ENCODE measurements around the gene HELZ2. TPM values are rescaled to one million over a fixed set of nuclear protein-coding genes. Genes with fewer than 3 reads are reported as not detected.
"Not testable (repeated sequence)": the region's sequence is repeated elsewhere in the genome, so short reads cannot be mapped to it uniquely, and the experiment has no call there.

HELZ2 gene
- total RNA-seq, 1 donor: 27.0 TPM

DNA sequence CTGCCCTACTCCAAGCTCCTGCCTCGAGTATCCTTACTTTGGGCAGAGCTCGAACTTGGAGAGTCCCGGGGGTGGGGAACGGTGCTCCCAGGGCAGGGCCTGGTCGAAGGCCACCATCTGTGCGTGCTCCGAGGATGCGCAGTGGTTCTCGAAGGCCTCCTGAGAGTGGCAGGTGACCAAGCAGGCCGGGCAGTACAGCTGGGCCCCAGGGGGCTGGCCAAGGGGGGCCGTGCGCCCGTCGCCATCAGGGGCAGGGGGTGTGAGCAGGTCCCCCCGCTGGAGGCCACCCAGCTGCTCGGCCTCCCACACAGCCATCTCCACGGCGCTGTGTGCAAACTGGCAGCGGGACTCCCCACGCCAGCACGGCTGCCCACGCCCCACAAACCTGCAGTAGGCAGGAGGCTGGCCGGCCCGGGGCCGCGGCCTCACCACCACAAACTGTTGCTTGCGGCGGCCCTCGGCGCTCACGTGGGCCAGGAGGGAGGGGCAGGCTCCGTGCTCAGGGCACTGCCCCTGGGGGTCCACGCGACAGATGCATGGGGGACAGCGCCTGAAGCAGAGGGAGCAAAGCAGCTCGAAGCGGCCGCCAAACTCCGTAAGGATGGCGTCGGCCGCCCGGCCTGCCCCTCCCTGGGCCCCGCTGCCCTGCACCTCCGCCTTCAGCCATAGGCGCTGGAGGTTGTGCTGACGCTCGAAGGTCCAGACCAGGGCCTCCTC lies 1.8 kb downstream of the HELZ2 start:
- no peak overlapping the region for H3K4me3 ChIP-seq (ENCODE audit: low read depth, low read length)
- DNase-seq (ENCODE audit: low read depth): no peak
- TF ChIP-seq, protein P1, sequence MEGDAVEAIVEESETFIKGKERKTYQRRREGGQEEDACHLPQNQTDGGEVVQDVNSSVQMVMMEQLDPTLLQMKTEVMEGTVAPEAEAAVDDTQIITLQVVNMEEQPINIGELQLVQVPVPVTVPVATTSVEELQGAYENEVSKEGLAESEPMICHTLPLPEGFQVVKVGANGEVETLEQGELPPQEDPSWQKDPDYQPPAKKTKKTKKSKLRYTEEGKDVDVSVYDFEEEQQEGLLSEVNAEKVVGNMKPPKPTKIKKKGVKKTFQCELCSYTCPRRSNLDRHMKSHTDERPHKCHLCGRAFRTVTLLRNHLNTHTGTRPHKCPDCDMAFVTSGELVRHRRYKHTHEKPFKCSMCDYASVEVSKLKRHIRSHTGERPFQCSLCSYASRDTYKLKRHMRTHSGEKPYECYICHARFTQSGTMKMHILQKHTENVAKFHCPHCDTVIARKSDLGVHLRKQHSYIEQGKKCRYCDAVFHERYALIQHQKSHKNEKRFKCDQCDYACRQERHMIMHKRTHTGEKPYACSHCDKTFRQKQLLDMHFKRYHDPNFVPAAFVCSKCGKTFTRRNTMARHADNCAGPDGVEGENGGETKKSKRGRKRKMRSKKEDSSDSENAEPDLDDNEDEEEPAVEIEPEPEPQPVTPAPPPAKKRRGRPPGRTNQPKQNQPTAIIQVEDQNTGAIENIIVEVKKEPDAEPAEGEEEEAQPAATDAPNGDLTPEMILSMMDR (IDR thresholded peaks at IDR 0.05; ENCODE audit: insufficient read depth, low read length): no peak

DNA sequence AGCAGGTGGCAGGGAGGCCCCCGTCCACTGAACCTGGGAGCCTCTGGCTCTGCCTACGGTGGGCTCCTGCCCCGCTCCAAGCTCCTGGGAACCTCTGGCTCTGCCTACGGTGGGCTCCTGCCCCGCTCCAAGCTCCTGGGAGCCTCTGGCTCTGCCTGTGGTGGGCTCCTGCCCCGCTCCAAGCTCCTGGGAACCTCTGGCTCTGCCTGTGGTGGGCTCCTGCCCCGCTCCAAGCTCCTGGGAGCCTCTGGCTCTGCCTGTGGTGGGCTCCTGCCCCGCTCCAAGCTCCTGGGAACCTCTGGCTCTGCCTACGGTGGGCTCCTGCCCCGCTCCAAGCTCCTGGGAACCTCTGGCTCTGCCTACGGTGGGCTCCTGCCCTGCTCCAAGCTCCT lies 3.0 kb downstream of the HELZ2 start:
- H3K4me3 ChIP-seq (ENCODE audit: low read depth, low read length); DNase-seq (ENCODE audit: low read depth): not testable (repeated sequence)

DNA sequence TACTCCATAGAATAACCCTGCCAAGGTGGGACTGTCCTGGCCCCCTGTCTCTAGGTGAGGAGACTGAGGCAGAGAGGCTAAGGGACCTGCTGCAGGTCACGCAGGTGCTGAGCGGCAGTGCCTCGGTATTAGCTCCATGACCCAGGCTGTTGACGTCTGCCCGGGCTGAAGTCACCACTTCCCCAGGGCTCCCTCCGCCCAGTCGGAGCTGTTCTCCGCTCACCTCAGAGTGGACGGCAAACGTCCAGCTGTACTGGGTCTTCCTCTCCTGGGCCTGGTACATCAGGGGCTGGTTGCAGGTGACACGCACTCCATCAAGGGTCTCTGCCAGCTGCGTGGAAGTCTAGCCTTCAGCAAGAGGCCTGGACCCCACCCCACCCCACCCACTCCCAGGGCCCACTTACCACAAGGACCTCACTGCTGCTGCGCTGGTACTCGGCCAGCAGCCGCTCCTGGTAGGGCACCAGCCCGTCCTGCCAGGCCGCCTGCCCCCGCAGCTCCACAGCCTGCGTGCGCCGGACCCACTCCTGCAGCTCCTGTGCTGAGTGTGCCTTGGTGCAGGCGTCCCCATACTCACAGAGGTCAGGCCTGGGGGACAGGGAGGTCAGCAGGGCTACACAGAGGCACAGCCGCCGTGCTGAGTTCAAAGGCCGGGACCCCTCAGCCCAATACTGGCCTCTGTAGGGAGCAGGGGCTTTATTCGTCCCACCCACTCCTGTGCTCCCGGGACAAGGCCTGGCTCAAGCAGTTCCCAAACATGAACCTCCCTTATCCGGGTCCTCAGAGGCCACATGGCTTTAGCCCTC lies 3.6 kb downstream of the HELZ2 start:
- TF ChIP-seq, protein P1 (IDR thresholded peaks at IDR 0.05; ENCODE audit: insufficient read depth, low read length): no peak
- H3K4me3 ChIP-seq (ENCODE audit: low read depth, low read length): no peak overlapping the region
- DNase-seq (ENCODE audit: low read depth): no peak

DNA sequence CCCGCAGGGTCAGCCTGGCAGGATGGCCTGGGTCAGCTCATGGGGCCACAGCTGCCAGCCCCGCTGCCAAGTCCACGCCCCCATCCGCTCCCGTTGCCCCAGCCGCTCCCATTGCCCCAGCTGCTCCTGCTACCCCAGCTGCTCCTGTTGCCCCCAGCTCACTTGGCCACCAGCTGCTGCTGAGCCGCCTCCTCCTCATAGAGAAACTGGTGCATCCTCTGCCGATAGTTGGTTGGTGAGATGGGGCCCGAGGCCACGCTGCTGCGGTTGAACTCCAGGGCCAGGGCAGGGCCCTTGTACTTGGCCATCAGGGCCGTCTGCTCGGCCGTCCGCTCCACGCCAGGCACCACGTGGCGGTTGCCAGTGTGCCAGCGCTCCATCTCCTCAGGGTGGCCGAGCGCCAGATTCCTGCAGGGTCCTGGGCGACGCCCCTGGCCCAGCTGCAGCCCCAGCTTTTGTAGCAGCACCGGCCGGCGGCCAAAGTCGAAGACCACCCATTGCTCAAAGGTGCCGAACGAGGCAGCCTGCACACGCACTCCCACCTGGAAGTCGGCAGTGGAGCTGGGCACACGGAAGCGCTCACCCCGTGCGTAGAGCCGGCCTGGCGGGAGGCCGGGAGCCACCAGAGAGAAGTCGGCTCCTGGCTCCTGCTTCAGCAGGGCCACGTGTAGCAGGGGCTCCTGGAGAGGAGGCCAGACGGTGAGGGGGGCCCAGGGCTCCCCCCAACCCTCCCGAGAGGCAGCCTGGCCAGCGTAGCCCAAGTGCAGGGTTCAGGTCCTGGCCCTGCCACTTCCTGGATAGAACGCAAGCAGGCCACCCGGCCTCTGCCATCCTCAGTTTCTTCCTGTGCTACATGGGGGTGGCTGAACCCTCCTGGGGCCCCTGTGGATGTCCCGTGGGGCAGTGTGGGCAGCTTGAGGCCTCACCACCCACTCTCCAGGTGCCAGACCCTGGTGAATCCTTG lies 4.8 kb downstream of the HELZ2 start:
- no peak for DNase-seq (ENCODE audit: low read depth)
- H3K4me3 ChIP-seq (ENCODE audit: low read depth, low read length): no peak overlapping the region
- TF ChIP-seq, protein P1 (IDR thresholded peaks at IDR 0.05; ENCODE audit: insufficient read depth, low read length): no peak

DNA sequence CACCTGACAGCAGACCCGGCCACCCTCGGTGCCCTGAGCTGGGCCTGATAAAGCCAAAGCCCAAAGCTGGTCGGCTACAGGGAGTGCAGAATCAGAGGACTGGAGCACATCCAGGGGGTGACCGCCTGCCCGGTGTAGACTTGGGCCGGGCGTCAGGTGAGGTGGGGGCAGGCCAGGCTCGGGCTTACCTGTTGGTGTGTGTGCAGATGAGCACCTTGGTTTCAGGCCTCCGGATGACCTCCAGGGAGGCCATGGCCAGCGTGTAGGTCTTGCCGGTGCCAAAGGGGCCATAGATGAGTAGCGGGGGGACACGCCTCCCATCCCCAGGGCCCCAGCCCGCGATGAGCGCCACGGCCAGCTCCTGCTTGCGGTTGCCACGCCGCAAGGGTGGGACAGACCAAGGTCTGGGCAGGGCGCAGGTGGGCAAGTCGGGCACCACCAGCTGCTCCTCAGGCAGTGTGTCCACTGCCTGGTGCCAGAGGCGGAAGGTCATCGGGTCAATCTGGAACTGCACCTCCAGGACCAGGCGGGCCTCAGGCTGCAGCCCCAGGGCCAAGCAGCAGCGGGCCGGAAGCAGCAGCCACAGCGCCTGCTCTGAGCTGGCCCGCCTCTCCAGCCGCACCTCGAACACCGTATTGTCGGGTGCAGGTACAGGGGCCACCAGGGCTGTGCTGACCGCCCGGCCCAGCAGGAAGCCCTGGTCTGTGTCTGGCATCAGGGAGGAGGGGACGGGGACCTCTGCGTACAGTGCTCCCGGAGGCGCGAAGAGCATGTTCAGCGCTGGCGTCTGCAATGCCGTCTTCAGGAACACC lies 5.7 kb downstream of the HELZ2 start:
- TF ChIP-seq, protein P1 (IDR thresholded peaks at IDR 0.05; ENCODE audit: insufficient read depth, low read length): no peak
- DNase-seq (ENCODE audit: low read depth): no peak
- no peak overlapping the region for H3K4me3 ChIP-seq (ENCODE audit: low read depth, low read length)

DNA sequence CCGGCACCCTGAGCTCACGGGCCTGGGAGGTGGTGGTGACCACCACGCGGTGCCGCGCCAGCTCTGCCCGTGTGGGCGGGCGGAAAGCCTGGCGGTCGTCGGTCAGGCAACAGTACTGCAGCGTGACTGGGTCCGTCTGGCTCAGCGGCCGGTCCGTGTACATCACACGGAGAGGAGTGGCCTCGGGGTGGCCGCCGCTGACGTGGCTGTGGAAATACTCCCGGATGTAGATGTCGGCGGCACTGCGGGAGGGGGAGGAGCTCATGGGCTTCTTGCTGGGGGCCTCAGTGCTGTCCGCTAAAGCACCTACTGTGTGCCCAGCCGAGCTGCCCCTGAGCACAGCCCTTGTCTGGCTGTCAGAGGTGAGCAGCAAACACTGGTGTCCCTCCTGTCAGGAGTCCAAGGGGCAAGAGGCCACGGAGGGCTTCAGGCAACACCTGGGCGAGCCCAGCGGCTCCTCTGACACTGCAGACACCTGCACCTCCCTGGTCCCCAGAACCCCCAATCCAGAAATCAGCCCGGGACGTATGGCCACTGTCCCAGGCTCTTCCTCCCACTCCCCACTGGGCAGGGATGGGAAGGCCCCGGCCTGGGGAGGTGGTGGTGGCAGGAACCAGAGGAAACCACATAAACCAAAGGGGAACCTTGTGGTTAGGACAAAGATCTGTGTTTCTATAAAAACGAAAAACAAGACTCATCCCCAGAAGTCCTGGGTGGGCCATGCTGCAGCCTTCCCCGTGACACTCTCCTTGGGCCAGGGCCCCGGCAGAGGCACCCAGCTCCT lies 6.5 kb downstream of the HELZ2 start:
- H3K4me3 ChIP-seq (ENCODE audit: low read depth, low read length): no peak overlapping the region
- no peak for DNase-seq (ENCODE audit: low read depth)
- TF ChIP-seq, protein P1 (IDR thresholded peaks at IDR 0.05; ENCODE audit: insufficient read depth, low read length): no peak

All from fibroblast of the aortic adventitia (primary cell).